HG03354 (cell line): Measurements from ENCODE around the gene GNS.

Experiments
- ATAC-seq: cut with Tn5 transposase; IDR thresholded peaks from one replicate; pipeline ENCODE4 v1.9.1; 2021; ENCODE audit warnings: mild to moderate bottlenecking; ENCODE audit not compliant: unreplicated experiment, poor library complexity, severe bottlenecking

The GNS gene

DNA sequence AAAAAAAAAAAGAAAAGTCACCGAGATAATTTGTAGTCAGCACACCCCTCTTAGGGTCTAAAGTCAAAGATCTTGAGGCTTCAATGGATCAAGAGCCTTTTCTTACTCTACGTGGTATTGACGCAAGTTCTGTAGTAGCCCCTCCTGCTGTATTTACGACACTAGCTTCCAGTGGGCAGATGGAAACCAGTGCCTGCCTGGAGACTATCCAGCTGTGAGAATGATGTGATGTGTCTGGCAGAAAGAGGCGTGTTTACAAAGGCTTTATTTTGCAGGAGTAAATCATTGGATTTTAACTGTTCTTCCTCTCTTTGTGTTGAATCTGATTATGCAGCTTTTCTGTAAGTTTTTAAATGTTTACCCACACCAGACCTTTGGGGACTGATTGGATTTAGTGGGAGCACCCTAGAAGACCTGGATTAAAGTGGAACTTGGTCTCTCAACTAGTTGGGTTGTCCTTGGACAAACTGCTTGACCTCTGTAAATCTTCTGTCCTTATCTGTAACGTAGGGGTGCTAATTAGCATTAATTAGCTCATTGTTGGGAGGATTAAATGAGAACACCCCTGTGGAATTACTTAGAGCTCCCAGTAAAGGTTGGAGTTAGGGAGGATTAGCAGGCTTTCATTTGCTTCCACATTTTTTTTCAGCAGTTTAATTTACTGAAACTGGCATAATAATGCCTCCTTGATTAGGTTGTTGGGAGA lies 76.5 kb downstream of the GNS start:
- no peak for ATAC-seq

DNA sequence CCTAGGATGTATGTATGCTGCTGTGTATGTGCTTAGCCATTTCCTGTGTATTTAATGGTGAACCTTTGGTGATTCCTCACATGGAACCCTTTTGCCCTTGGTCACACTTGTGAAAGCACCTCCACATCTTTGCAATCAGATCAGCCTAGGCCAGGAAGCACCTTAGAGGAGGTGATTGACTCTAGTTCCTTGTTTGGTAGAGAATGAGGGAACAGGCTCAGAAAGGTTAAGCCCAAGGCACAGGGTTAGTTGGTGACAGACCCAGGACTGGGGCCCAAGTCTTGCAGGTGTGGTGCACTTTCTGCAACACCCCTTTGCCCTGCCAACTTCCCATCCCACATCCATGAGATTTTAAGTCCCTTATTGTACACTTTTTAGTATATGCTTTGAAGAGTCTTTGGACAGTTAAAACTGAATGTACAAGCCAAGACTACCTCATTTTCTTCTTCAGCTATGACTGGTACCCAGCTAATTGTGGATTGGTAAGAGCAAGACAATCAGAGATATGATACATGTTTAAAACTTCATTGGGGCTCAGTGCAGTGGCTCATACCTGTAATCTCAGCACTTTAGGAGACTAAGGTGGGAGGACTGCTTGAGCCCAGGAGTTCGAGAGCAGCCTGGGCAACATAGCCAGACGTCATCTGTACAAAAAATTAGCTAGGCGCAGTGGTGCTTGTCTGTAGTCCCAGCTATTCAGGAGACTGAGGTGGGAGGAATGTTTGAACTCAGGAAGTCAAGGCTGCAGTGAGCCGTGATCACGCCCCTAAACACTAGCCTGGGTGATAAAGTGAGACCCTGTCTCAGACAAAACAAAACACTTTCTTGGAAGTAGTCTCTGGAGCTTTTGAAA lies 77.8 kb downstream of the GNS start:
- ATAC-seq = no peak

DNA sequence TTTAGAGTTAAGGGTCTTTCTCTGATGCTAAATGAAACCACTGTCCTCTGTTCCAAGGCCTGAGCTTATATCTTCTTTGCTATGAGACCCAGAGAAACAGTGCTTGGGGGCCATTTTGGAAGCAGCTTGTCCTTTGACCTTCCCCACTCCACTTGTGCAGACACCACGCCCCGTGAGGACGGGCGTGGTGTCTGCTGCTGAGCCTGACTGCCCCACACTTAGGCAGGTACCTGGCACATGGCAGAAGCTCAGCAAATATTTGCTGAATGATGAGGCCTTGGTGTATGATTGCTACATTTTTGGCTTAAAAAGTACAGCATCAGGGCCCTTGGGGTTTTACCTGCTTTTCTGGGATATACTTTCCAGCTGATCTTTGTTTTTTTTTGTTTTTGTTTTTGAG lies 79.0 kb downstream of the GNS start:
- ATAC-seq = no peak

DNA sequence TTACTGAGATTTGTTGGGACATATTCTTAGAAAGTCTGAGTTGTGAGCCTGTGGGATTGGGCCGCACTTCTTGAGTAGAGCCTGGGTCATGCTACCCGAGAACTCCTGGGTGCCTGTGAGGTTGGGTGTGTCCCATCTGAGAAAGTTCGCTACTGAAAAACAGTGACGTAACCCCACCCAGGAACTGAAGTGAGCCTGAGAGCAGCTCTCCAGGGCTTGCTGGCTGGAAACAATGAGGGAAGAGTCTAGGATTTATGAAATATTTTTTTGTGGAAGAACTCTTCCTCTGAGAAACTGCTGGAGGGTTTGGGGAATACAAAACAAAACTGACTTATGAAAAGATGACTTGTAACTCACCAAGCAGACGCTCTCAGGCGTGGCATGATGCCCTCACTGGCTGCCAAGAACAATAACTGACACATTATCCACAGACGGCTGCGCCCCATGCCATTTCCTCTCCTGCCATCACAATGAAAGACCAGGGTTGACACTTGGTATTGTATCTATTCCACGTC lies 79.7 kb downstream of the GNS start:
- no peak for ATAC-seq

DNA sequence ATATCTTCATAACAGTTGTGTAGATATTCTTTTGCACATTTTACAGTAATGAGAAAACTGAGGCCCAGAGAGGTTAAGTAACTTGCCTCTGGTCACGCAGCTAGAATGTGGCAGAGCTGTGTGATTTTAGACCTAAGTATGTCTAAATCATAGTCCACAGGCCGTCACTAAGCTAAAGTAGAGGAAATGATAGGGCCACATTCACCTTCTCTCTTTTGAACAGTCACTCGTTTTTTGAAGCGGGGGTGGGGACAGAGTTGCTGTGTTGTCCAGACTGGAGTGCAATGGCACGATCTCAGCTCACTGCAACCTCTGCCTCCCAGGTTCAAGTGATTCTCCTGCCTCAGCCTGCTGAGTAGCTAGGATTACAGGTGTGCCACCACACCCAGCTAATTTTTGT lies 80.4 kb downstream of the GNS start:
- ATAC-seq = no peak

DNA sequence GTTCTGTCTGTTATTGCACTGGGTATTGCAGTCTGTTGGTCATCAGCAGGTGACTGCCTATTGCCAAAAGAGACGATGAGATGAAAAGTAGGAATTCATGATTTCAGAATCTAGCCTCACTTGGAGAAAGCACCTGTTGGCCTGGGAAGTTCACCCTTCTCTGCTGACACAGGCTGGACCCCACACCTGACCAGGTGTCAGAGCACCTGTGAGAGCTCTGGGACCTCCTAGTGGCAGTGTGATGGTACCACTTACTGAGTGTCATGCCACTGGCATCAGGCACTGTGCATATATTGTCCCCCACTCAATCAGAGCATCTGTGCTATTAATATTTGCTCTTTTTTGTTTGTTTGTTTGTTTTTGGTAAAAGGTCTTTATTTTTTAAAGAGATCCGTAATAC lies 81.0 kb downstream of the GNS start:
- ATAC-seq = no peak

DNA sequence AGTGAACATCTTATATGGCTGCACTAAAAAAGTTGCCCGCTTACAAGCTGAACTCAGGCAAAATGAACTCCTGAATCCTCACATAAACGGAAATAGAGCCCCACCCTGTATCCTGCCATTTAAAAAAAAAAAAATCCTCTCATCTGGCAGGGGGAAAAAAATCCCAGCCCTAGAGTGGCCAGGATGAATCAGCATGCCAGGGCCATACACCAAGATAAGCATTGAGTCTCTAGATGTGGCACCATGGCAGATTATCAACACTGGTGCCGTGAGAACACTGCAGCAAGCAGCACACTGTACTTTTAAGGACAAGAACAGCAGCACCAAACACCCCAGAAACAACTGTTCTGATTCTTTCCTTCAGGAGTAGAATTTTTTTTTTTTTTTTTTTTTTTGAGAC lies 83.4 kb downstream of the GNS start:
- ATAC-seq = no peak

DNA sequence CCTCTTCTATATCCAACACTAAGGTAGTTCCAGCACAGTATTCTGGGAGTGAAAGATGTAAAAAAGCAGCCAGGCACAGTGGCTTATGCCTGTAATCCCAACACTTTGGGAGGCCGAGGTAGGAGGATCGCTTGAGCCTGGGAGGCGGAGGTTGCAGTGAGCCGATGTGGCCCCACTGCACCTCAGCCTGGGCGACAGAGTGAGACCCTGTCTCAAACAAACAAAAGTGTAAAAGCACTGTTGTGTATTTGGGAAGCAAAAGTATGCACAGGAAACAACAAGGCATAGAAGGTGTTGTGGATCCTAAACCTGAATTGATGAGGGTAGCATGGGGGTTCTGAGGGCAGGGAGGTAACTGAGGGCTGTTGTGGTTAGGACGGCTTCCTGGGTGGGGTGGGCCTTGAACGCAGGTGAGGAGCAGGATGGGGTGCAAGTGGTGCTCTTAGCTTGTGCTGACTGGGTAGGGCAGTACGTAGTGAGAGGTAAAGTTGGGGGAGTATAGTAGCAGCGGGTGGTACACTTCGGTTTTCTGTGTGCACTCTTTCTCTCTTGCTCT lies 84.8 kb downstream of the GNS start:
- no peak for ATAC-seq

DNA sequence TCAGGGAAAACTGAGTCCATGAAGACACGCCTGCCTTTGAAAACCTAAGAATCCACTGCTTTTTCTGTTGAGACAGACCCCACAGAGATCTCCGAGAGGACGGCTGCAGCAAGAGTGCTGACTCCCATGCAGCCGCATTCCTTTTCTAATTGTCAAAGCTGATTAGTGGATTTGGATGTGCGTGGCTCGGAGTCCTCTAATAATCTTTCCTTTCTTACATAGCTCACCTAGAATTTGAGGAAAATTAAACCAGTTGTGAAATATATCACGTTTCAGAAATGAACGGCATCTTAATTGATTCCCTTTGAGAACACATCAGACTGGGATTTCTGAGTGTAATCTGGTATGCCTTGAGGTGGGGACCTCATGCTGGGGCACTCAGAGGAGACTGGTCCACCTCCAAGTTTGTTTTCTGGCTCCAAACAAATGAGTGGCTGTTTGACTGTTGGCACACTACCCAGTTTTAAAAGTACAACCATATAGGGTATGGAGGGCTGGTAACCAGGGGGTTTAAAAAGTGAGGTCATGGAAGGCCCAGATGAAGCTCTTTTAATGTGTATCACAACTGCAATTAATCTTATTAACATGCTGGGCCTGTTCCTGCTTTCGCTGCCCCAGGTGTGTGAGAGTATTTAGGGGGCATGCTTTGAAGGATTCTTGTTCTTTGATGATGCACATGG lies 85.6 kb downstream of the GNS start:
- ATAC-seq = no peak

DNA sequence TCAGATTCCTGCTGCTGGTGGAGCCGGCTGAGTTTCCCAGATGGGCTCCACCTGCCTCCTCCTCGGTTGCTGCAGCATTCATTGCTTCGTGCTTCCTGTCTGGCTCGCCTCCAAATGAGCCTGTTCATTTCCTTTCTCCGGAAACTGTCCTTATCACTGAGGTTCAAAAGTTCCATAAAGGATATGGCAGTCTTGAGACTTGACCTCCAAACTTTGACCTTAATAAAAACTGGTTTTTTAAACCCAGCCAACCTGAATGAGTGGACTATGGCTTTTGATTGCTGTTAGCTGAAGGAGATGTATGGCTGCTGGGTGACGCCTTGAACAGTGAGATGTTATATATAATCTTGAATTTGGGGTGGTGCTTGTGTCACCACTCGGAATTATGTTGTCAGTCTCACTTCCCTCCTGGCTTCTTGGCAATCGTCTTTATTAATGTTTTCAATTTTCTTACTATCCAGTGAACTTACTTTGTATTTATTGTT lies 86.2 kb downstream of the GNS start:
- no peak for ATAC-seq

DNA sequence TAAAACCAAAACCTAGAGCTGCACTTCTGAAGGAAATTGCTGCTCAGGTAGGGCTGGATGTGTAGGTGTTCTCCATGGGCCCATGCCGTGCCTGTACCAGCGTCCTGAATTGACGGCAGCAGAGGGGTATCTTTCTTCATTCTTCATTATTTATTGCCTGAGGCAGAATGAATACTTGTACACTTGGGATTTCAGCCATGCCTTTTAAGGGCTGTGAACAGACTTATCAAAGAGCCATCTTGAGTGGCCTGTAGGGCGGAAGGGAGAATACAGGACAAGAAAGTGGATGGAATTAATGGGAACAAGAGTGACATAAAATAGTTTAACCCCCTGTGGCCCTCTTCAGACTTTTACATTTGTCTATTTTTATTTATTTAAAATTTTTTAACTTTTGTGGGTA lies 87.5 kb downstream of the GNS start:
- ATAC-seq = no peak

DNA sequence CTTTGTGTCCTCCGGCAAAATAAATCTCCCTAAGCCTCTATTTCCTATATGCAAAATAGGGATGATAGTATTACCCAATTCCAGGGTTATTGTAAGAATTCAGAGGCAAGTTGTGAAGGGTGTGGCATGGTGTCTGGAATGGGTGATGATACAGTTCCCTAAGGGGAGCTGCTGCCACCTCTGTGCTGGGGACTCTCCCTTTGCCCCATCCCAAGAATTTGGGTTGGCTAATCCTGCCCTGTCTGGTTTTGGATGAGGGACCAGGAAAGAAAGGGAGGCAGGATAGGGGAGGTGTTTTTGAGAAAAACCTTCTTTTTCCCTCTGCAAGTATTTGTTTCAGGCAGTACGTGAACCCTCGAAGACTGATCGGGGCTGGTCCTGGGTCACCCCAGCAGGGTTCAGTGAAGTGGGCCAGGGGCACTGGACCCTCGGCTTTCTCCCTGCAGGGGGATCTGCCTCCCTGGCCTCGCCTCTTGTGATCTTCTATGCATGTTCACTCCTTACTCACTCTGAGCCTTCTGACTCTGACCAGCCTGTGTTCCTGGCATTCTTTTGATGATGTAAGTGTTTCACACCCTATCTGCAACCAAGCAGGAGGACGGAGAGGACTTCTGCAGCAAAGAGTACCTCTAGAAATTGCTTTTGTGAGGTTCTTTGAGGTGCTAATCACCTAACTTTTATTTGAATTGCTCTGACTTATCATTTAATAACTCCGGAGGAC lies 88.1 kb downstream of the GNS start:
- no peak for ATAC-seq

DNA sequence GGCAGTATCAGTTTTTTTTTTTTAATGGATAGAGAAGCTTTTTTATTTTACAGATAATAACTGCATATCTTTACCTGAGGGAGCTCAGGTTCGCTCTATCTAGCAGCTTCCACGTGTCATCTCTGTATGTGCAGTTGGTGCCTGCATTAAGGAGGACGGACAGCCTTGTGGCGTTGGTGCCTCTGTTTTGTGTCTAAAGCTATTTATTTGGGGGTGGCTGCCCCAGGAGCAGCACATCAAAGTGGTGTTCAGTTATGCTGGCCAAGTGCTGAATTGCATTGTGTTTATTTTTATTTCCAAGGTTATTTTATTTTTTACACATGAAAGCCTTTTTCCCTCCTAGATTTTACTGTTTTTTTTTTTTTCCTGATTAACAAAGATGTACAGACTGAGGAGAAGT lies 89.2 kb downstream of the GNS start:
- ATAC-seq = no peak

DNA sequence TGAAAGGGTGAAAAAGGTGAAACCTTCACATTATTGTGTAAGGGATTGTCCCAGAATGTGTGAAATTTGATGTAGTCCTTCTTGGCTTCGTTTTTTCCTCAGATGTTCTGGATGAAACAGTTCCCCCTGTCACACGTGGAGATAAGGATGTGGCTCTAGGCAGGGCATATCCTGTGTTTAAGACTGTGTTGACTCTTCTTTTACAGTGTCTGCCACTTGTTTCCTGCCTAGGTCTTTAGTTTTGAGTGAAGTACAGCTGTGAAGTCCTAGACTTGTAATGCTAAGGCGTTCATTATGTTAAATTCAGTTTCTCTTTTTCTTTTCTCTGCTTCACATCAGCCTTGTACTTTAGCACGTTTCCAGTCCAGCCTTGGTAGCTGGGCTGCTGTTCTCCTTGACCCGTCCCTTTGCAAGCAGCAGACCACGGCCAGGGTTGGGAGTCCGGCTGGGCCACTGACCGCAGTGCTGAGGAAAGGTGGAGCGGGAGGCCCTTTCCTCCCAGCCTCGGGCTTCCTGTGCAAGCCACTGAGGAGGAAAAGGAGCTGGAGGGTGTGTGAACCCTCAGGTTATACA lies 89.8 kb downstream of the GNS start:
- ATAC-seq = peak; percentile 76

DNA sequence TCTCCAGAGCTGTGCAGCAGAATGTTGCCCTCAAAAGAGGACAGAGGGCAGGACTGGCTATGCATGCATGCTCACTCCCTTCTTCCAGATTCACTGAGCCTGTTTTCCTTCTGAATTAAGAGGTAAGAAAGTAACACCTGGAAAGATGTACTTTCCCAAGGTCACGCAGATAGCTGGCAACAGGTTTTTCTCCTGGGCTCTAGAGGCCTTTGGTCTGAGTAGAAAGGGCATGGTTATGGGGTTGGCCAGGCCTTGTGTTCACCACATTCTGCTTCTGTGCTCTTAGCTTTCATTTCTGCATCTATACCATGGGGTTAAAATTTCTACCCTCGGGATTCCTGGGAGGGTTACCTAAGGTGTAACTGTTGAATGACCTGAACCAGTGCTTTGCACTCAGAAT lies 91.4 kb downstream of the GNS start:
- ATAC-seq = no peak

DNA sequence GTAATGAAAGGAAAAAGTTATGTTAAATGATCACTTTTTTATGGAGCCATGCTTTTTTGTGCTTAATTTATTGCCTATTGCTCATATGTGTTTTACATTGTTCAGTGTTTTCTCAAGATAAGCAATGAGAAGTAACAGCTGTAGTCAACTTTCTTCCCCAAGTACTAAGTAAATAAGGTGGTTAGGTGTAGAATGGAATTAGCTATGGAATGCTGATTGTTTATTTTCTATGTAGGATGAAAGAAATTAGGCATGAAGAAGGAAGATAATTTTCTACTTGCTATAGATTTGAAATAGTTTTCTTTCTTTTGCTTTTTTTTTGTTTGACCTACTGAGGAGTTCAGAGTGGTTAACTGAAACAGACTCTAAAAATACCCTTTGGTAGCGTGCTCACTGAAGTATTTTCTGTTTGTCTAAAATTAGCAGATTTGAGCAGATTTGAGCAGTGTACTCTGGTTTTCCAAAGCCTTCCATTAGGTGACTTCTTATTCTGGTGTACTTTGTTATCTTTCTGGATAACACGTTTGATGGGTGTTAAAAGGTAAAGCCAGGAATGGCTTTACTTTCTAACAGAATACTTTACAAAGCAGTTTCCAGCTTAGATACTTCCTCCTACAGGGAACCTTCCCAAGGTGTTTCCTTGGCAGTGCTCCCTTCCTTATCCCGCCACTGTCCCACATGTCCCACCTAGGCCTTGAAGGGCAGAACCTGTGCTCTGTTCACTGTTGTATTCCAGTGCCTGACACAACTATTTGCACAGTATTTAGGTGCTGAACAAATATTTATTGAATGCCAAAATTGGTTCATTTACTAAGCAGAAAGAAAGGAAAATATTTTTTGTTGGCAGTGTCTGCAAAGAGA lies 92.9 kb downstream of the GNS start:
- ATAC-seq = peak; percentile 25

DNA sequence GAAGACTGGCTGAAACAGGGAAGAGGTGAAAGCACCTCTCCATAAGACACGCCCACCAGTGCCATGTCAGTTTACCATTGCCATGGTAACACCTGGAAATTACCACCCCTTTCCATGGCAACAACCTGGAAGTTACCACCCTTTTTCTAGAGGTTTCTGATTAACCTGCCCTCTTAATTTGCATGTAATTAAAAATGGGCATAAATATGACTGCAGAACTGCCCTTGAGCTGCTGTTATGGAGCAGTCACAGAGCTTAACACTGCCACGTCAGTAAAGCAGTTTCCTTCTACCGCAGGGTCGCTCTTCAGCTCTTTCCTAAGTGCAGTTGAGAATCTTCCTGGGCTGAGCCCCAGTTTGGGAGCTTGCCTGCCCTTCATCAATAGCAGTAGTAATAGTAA lies 93.7 kb downstream of the GNS start:
- ATAC-seq = peak; percentile 53
